Measurements from ENCODE around the gene INPP1. TPM values are rescaled to one million over a fixed set of nuclear protein-coding genes. Genes with fewer than 3 reads are reported as not detected.
A peak's percentile ranks its signal among the peaks of the same experiment; 100 is the strongest.

Gene INPP1
- total RNA-seq, 2 experiments from 2014 or later, result not detected

GRCh38 chr2:190319555-190320498 is 23.6 kb upstream of the INPP1 start, which contains the start of gene HIBCH:
HIBCH (minus strand) TSS chr2:190319826; CDS start chr2:190319750, 76 bp downstream.
- Histone ChIP-seq H3K4me3 (ENCODE audit: low read depth, low read length, poor library complexity, severe bottlenecking) (peak within 1 kb of the TSS; percentile 74), H3K79me2 (ENCODE audit: insufficient read depth, low read depth, low read length) (peaks cover 2% of the 10 kb centered on the region; the same call in 1 of the 2 replicates), H3K9me2 (ENCODE audit: insufficient read depth, low read length) (no peaks in the 10 kb centered on the region), H3K9me3 (ENCODE audit: low read length) (no peaks in the 10 kb centered on the region), H4K20me1 (ENCODE audit: insufficient read depth, low read length) (no peaks in the 10 kb centered on the region), H3K4me1 (ENCODE audit: insufficient read depth, low read length, poor library complexity, severe bottlenecking) (peaks cover 28% of the 10 kb centered on the region), H3K36me3 (ENCODE audit: insufficient read depth, low read length) (no peaks in the 10 kb centered on the region), H3K27ac (ENCODE audit: low read depth, low read length, poor library complexity, severe bottlenecking) (peak within 1 kb of the TSS; percentile 62), H3K4me2 (ENCODE audit: low read length) (peak within 1 kb of the TSS; percentile 79), H2AFZ (ENCODE audit: low read length) (peak within 1 kb of the TSS; percentile 96)
- no peak for TF ChIP-seq EZH2phosphoT487 (IDR thresholded peaks at IDR 0.05; ENCODE audit: borderline replicate concordance, low read depth, low read length)
- peak; percentile 78 for TF ChIP-seq CTCF (conservative IDR thresholded peaks at IDR 0.05; ENCODE audit: low read length)
- peak; percentile 92 for DNase-seq (ENCODE audit: low spot score)
- intact Hi-C loops (cut with micrococcal nuclease; ENCODE audit: unreplicated experiment), result loop anchor here (1.0 to 5.0 kb wide), 7 partner anchors 89 to 879 kb away; partner anchors contain the start of genes ASNSD1, MFSD6, NEMP2 and OSGEPL1
- ChIA-PET POLR2A (interaction anchor here (0.5 to 1.7 kb wide), 13 partner anchors 12 to 557 kb away, joined by 3 to 10 read pairs (median 4); partner anchors contain the start of gene OSGEPL1), CTCF (ENCODE audit: unreplicated experiment) (interaction anchor here (0.6 to 1.1 kb wide), 2 partner anchors 112 to 366 kb away, joined by 3 read pairs; no protein-coding TSS in a partner anchor)
- BruUV-seq (replicated peaks), result TSS peak; percentile 83

DNA sequence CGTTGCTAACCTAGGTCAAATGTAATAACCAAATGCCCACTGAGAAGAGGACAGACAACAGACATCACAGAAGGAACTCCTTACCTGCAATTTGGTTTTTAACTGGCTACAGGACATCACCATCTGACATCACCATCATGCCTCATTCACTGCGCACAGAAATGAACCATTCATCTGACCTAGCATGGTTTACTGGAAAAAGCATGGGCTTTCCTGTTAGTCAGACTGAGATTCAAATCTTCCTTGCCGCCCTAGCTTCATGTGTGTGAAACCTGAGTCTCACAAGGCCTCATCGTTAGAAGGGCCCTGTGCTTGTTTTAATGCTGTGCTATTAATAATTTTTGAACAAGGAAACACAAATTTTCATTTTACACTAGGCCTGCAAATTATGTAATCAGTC is 22.7 kb upstream of the INPP1 start:
- Histone ChIP-seq H3K9me3 (ENCODE audit: low read length) (no peaks in the 10 kb centered on the region), H3K4me2 (ENCODE audit: low read length) (peak overlapping the region; percentile 79), H3K36me3 (ENCODE audit: insufficient read depth, low read length) (no peaks in the 10 kb centered on the region), H3K79me2 (ENCODE audit: insufficient read depth, low read depth, low read length) (peaks cover 2% of the 10 kb centered on the region; the same call in 1 of the 2 replicates), H3K9me2 (ENCODE audit: insufficient read depth, low read length) (no peaks in the 10 kb centered on the region), H4K20me1 (ENCODE audit: insufficient read depth, low read length) (no peaks in the 10 kb centered on the region), H3K4me1 (ENCODE audit: insufficient read depth, low read length, poor library complexity, severe bottlenecking) (peaks cover 28% of the 10 kb centered on the region), H2AFZ (ENCODE audit: low read length) (peak overlapping the region; percentile 96), H3K4me3 (ENCODE audit: low read depth, low read length, poor library complexity, severe bottlenecking) (peak overlapping the region; percentile 74), H3K27ac (ENCODE audit: low read depth, low read length, poor library complexity, severe bottlenecking) (no peak overlapping the region)
- BruUV-seq (replicated peaks), result no TSS peak
- DNase-seq (ENCODE audit: low spot score), result no peak
- ChIA-PET CTCF (ENCODE audit: unreplicated experiment) (no interaction called here), POLR2A (interaction anchor here (0.7 to 1.7 kb wide), 3 partner anchors 26 to 558 kb away, joined by 3 to 4 read pairs (median 4); partner anchors contain the start of gene OSGEPL1)
- intact Hi-C loops (cut with micrococcal nuclease; ENCODE audit: unreplicated experiment), result loop anchor here (2.0 kb wide), 2 partner anchors 88 to 232 kb away; partner anchors contain the start of gene MFSD6
- TF ChIP-seq CTCF (conservative IDR thresholded peaks at IDR 0.05; ENCODE audit: low read length), result no peak
- no peak for TF ChIP-seq EZH2phosphoT487 (IDR thresholded peaks at IDR 0.05; ENCODE audit: borderline replicate concordance, low read depth, low read length)

Measured in OCI-LY7 (cell line).